KOPT-K1 (cell line): ENCODE results near the gene TM2D3.

ENCODE experiments used
- H3K27ac ChIP-seq: fragments of 200-600 bp; sonication (generic); 2 replicates; pipeline ENCODE4 v1.5.1; 2016; ENCODE audit warnings: antibody characterized with exemption, mild to moderate bottlenecking, low read depth, low read length; ENCODE audit not compliant: poor library complexity, severe bottlenecking
- H3K36me3 ChIP-seq: fragments of 200-600 bp; sonication (generic); 2 replicates; pipeline ENCODE4 v1.5.1; 2017; ENCODE audit warnings: antibody characterized with exemption, mild to moderate bottlenecking, low read length, moderate library complexity; ENCODE audit not compliant: insufficient read depth
- H3K9me3 ChIP-seq: fragments of 200-600 bp; sonication (generic); 2 replicates; pipeline ENCODE4 v1.5.1; 2017; ENCODE audit warnings: antibody characterized with exemption, low read length, mild to moderate bottlenecking; ENCODE audit not compliant: insufficient read depth, poor library complexity, severe bottlenecking

Gene TM2D3

GRCh38 chr15:101609742-101610610, 42.2 kb downstream of the TM2D3 start:
- H3K27ac ChIP-seq, result no peak overlapping the region
- H3K36me3 ChIP-seq, result no peaks in the 10 kb centered on the region
- peaks cover 2% of the 10 kb centered on the region for H3K9me3 ChIP-seq

DNA sequence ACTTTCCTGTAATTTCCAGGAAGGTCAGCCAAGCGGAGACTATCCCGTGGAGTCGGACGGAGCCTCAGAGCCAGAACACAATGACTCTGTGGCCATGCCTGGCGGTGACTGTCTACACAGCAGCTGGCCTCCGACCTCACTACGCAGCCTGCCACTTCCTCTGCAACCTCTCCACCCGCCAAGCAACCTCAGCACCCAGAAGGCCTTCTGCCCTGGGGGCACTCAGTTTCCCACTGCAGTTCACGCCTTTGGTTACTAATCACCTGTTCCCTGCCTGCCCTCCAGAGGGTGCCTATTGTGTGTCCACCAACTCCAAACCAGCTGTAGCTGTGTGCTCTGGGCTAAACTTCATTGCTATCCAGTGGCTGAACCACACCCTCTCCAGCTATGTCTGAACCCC, 44.0 kb downstream of the TM2D3 start:
- Histone ChIP-seq H3K36me3 (no peaks in the 10 kb centered on the region), H3K27ac (no peak overlapping the region), H3K9me3 (peaks cover 9% of the 10 kb centered on the region)

DNA sequence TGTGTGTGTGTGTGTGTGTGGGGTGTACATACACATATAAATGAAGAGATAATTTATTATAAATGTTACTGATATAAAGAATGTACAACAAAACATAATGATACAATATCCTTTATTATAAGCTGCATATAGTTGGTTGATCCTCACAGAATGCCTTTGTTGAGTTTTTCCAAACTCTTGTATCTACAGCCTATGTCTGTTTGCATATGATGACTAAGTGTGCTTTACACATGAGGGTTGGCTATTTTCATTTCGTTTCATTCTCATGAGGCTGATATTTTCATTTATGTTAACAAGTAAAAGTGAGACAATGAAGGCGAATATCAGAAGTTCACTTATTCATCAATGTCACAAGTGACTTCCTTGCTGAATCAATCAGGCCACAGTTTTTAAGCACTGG, 45.1 kb downstream of the TM2D3 start:
- Histone ChIP-seq H3K9me3 (peaks cover 9% of the 10 kb centered on the region), H3K27ac (no peak overlapping the region), H3K36me3 (no peaks in the 10 kb centered on the region)

- Histone ChIP-seq H3K27ac (no peak overlapping the region), H3K9me3 (peaks cover 9% of the 10 kb centered on the region), H3K36me3 (no peaks in the 10 kb centered on the region)
Observed at GRCh38 chr15:101604124-101604874, 47.9 kb downstream of the TM2D3 start.

GRCh38 chr15:101602801-101603200, 49.4 kb downstream of the TM2D3 start:
- H3K27ac ChIP-seq, result no peak overlapping the region
- peaks cover 9% of the 10 kb centered on the region for H3K9me3 ChIP-seq
- H3K36me3 ChIP-seq, result no peaks in the 10 kb centered on the region

GRCh38 chr15:101600035-101600434, 52.1 kb downstream of the TM2D3 start:
- H3K36me3 ChIP-seq, result no peaks in the 10 kb centered on the region
- H3K9me3 ChIP-seq, result peaks cover 8% of the 10 kb centered on the region
- H3K27ac ChIP-seq, result no peak overlapping the region

- Histone ChIP-seq H3K27ac (no peak overlapping the region), H3K36me3 (no peaks in the 10 kb centered on the region), H3K9me3 (no peaks in the 10 kb centered on the region)
Observed at GRCh38 chr15:101599091-101599490, 53.1 kb downstream of the TM2D3 start.

DNA sequence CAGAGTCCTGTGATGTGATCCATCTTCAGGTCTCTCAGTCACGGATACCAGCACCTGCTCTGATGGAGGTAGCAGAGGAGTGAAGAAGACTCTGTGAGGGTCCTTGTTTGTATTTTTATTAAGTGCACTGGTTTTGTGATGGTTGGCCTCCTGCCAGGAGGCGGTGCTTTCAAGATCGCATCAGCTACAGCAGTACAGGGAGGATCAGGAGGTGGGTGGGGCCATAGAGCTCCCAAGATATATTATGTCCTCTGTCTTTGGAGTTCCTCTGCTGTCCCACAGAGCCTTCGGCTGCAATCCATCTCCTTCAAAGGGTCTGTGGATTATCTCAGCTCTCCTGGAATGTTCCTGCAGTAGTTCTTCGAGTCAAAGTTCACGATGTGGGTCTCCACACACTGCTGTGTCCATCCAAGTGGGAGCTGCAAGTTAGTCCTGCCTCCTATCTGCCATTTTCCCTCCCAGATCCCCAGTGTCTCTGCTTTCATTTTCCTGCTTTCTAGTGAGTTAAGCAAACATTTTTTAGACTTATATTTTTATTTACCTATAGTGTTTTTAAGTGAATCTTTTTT, 54.7 kb downstream of the TM2D3 start:
- no peak overlapping the region for H3K27ac ChIP-seq
- no peaks in the 10 kb centered on the region for H3K9me3 ChIP-seq
- no peaks in the 10 kb centered on the region for H3K36me3 ChIP-seq

DNA sequence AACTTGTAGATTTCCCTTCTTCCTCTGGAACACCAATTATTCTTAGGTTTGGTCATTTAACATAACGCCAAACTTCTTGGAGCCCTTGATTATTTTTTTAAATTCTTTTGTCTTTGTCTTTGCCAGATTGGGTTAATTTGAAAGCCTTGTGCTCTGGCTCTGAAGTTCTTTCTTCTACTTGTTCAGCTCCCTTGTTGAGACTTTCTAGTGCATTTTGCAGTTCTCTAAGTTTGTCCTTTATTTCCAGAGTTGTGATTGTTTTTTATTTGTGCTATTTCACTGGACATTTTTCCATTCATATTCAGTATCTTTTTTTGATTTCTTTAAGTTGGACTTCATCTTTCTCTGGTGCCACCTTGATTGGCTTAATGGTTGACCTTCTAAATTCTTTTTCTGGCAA, 55.5 kb downstream of the TM2D3 start:
- no peak overlapping the region for H3K27ac ChIP-seq
- H3K9me3 ChIP-seq, result no peaks in the 10 kb centered on the region
- H3K36me3 ChIP-seq, result no peaks in the 10 kb centered on the region
